ENCODE measurements around the gene UNKL.

DNA sequence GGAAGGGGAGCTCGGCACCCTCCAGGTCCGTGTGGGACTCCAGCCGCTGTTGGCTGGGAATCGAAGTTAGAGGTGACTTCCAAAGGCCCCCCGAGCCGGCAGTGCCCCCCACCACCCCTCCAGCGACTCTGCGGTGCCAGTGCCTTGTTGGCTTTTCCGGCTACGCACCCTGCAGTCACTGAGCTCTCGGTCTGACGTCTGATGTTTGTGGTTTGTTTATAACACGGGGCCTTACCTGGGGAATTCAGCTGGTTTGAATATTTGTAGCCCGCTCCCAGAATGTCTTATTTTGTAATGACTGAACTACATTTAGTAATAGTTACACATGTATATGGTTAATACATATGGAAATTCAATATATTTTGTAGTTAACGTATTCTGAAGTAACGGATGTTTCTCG, 88.1 kb downstream of the UNKL start:
- TF ChIP-seq, protein P1, sequence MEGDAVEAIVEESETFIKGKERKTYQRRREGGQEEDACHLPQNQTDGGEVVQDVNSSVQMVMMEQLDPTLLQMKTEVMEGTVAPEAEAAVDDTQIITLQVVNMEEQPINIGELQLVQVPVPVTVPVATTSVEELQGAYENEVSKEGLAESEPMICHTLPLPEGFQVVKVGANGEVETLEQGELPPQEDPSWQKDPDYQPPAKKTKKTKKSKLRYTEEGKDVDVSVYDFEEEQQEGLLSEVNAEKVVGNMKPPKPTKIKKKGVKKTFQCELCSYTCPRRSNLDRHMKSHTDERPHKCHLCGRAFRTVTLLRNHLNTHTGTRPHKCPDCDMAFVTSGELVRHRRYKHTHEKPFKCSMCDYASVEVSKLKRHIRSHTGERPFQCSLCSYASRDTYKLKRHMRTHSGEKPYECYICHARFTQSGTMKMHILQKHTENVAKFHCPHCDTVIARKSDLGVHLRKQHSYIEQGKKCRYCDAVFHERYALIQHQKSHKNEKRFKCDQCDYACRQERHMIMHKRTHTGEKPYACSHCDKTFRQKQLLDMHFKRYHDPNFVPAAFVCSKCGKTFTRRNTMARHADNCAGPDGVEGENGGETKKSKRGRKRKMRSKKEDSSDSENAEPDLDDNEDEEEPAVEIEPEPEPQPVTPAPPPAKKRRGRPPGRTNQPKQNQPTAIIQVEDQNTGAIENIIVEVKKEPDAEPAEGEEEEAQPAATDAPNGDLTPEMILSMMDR (IDR thresholded peaks at IDR 0.05) = no peak
- TF ChIP-seq EP300 (IDR thresholded peaks at IDR 0.05) = no peak
